ENCODE data around the gene MED16. TPM values are rescaled to one million over a fixed set of nuclear protein-coding genes. Genes with fewer than 3 reads are reported as not detected.

Gene MED16
- total RNA-seq, 1 donor from 2014 or later, result 12.1 TPM

- FAIRE-seq, result no peak
- DNase-seq (ENCODE audit: low read depth), result no peak
- Histone ChIP-seq H3K4me3 (ENCODE audit: low read depth, low read length) (no peak overlapping the region), H3K36me3 (ENCODE audit: control insufficient read depth, insufficient read depth, low read length) (peaks cover 9% of the 10 kb centered on the region), H3K27me3 (ENCODE audit: control insufficient read depth, insufficient read depth, low read length) (no peaks in the 10 kb centered on the region)
- no peak for TF ChIP-seq CTCF (IDR thresholded peaks at IDR 0.05; ENCODE audit: insufficient read depth, low read length, severe bottlenecking)
These were observed 24.3 kb downstream of the MED16 start for GRCh38 chr19:868458-869244.

GRCh38 chr19:867855-868457, 25.0 kb downstream of the MED16 start:
- FAIRE-seq (no peak), DNase-seq (ENCODE audit: low read depth) (no peak)
- TF ChIP-seq CTCF (IDR thresholded peaks at IDR 0.05; ENCODE audit: insufficient read depth, low read length, severe bottlenecking), result no peak
- Histone ChIP-seq H3K4me3 (ENCODE audit: low read depth, low read length) (no peak overlapping the region), H3K27me3 (ENCODE audit: control insufficient read depth, insufficient read depth, low read length) (no peaks in the 10 kb centered on the region), H3K36me3 (ENCODE audit: control insufficient read depth, insufficient read depth, low read length) (peaks cover 9% of the 10 kb centered on the region)

GRCh38 chr19:867301-867793, 25.6 kb downstream of the MED16 start:
- DNase-seq (ENCODE audit: low read depth), result no peak
- Histone ChIP-seq H3K27me3 (ENCODE audit: control insufficient read depth, insufficient read depth, low read length) (no peaks in the 10 kb centered on the region), H3K4me3 (ENCODE audit: low read depth, low read length) (no peak overlapping the region), H3K36me3 (ENCODE audit: control insufficient read depth, insufficient read depth, low read length) (peaks cover 9% of the 10 kb centered on the region)
- FAIRE-seq, result no peak
- no peak for TF ChIP-seq CTCF (IDR thresholded peaks at IDR 0.05; ENCODE audit: insufficient read depth, low read length, severe bottlenecking)

GRCh38 chr19:866769-867300, 26.2 kb downstream of the MED16 start:
- Histone ChIP-seq H3K4me3 (ENCODE audit: low read depth, low read length) (no peak overlapping the region), H3K36me3 (ENCODE audit: control insufficient read depth, insufficient read depth, low read length) (peaks cover 9% of the 10 kb centered on the region), H3K27me3 (ENCODE audit: control insufficient read depth, insufficient read depth, low read length) (no peaks in the 10 kb centered on the region)
- FAIRE-seq (no peak), DNase-seq (ENCODE audit: low read depth) (no peak)
- TF ChIP-seq CTCF (IDR thresholded peaks at IDR 0.05; ENCODE audit: insufficient read depth, low read length, severe bottlenecking), result no peak

- peaks cover 6% of the 10 kb centered on the region for H3K36me3 ChIP-seq (ENCODE audit: control insufficient read depth, insufficient read depth, low read length)
- no peak for DNase-seq (ENCODE audit: low read depth)
- TF ChIP-seq CTCF (IDR thresholded peaks at IDR 0.05; ENCODE audit: insufficient read depth, low read length, severe bottlenecking), result no peak
- H3K27me3 ChIP-seq (ENCODE audit: control insufficient read depth, insufficient read depth, low read length), result no peaks in the 10 kb centered on the region
- no peak overlapping the region for H3K4me3 ChIP-seq (ENCODE audit: low read depth, low read length)
- FAIRE-seq, result no peak
These were observed 29.7 kb downstream of the MED16 start for GRCh38 chr19:863315-863620.

Data from bronchial epithelial cell (primary cell).